HG03457 (cell line): ENCODE results near the gene IFT57.
A peak's percentile ranks its signal among the peaks of the same experiment; 100 is the strongest.
"Not testable (repeated sequence)": the region's sequence is repeated elsewhere in the genome, so short reads cannot be mapped to it uniquely, and the experiment has no call there.

Experiments used
- ATAC-seq: cut with Tn5 transposase; IDR thresholded peaks from one replicate; pipeline ENCODE4 v1.9.1; 2021; ENCODE audit warnings: moderate number of reproducible peaks; ENCODE audit not compliant: unreplicated experiment

Gene IFT57, protein sequence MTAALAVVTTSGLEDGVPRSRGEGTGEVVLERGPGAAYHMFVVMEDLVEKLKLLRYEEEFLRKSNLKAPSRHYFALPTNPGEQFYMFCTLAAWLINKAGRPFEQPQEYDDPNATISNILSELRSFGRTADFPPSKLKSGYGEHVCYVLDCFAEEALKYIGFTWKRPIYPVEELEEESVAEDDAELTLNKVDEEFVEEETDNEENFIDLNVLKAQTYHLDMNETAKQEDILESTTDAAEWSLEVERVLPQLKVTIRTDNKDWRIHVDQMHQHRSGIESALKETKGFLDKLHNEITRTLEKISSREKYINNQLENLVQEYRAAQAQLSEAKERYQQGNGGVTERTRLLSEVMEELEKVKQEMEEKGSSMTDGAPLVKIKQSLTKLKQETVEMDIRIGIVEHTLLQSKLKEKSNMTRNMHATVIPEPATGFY

DNA sequence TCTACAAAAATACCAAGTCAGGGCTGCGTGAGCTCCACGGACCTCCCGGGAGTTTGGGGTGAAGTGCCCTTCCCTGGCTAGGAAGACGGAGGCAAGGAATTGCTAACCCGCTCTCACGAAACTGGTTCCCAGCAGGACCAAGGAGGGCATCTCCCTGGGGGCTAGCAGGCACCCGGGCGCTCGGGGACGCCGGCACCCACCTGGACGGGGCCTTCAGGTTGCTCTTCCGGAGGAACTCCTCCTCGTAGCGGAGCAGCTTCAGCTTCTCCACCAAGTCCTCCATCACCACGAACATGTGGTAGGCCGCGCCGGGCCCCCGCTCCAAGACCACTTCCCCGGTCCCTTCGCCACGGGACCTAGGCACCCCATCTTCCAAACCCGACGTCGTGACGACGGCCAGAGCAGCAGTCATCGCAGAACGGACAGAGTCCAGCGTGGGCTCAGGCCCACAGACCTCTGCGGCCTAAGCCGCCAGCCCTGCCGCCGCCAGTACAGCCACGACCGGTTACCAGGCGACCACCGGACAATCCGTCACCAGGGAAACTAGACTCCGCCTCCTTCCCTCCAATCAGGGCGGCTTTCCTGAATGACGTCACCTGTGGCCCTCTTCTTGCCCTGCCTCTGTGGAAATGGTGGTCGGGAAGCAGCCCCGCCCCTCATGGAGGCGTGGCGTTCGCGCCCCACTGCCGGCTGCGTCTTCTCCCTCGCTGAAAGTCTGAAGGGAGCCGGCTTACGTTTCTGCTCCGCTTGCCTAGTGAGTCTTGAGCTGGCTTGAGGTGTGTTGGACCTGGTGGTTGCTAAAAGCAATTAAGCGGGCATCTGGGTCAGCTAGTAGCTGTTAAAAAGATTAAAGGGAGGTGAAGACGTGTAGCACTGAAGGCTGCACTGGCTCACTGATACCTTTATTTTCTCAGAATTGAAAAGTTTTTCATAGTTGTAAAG lies at the start of gene IFT57:
Gene IFT57, minus strand, starts transcription at position 514 of the 942 bp plus-strand sequence. Its CDS starts 102 bp downstream, at position 412.
- peak; percentile 92 for ATAC-seq

DNA sequence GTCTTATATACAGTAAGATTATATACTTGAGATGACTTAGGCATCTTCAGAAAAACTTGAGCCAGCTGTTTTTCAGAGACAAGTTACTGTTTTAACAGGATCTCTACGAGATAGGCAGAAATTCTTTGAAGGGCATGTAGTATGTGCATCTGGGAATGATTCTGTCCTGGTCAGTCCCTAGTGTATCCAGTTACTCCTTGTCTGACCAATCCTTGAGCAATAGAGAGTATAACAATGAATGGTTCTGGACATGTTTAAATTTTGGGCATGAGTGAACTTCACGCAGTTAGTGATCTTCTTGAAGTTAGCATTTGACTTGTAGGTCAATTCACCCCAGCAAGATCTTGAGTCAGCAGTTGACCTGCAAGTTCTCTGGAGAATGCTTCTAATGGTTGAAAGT lies 49.4 kb upstream of the IFT57 start:
- ATAC-seq = no peak

DNA sequence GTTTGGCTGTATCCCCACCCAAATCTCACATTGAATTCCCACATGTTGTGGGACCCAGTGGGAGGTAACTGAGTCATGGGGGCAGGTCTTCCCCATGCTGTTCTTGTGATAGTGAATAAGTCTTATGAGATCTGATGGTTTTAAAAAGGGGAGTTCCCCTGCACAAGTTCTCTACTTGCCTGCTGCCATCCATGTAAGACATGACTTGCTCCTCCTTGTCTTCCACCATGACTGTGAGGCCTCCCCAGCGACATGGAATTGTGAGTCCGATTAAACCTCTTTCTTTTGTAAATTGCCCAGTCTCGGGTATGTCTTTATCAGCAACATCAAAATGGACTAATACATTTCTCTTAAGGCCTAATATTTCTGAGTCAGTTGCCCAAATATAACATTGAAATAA lies 46.0 kb upstream of the IFT57 start:
- ATAC-seq = not testable (repeated sequence)

DNA sequence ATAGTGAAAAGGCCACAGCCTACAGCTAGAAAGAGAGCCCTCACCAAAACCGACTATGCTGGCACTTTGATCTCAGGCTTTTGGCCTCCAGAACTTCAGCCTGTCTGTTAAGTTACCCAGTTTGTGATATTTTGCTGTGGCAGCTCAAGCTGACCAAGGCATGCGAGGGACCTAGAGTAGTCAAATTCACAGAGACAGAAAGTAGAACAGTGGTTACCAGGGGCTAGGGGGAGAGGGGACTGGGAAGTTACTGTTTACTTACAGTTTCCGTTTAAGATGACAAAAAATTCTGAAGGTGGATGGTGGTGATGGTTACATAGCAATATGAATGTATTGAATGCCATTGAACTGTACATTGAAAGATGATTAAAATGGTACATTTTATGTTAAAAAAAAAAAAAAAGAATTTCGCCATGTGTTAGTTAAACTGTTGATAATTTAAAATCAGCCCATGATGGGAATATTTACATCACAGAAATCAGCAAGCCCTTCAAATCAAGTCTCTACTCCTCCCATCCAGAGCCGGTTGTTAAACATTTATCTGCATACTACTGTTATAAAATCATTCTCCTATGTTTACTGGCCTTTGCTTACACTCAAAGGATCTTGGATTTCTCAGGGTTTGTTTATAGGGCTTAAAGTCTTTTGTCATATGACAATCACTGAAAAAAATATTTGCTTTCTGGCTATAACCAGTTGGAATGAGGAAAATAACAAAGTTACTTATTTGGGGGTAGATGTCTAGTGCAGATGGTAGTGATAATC lies 42.5 kb upstream of the IFT57 start:
- peak; percentile 72 for ATAC-seq

DNA sequence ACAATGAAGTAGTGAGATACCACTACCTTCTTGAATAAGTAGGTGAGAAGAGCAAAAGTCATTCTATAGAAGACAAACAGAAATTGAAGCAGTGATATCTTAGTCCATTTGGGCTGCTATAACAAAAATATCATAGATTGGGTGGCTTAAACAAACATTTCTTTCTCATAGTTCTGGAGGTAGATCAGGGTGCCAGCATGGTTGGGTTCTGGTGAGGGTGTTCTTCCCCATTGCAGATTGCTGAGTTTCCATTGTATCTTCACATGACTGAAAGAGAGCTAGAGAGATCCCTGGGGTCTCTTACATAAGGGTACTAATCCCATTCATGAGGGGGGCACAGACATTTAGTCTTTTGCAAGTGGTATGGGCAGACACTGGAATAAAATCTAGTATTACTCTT lies 32.9 kb upstream of the IFT57 start:
- ATAC-seq = no peak

DNA sequence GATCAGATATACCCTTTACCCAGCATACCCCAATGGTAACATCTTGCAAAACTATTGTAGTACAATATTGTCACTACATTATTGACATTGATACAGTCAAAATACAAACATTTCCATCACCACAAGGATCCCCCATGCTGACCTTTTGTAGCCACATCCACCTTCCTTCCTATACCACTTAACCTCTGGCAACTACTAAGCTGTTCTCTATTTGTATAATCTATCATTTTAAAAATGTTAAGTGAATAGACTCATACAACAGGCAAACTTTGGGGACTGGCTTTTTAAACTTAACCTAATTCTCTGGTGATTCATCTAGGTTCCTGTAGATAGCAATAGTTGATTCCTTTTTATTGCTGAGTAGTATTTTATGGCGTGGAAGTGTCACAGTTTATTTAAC lies 29.6 kb upstream of the IFT57 start:
- no peak for ATAC-seq

DNA sequence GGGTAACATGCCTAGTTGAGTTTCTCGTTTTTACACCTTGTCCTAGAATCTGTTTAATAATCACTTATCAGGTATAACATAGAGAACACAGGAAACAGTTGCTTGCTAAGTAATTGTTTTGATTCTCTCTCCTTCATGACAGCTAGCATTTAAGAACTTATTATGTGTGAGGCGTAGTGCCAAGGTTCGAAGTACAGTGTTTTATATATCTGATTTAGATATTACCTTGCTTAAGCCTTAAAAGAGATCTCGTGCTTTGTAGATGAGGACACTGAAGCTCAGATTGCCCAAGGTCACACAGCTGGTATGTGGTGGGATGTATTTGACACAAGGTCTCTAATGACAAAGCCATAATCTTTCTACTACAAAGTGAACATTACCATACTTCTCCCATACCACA lies 29.0 kb upstream of the IFT57 start:
- no peak for ATAC-seq

DNA sequence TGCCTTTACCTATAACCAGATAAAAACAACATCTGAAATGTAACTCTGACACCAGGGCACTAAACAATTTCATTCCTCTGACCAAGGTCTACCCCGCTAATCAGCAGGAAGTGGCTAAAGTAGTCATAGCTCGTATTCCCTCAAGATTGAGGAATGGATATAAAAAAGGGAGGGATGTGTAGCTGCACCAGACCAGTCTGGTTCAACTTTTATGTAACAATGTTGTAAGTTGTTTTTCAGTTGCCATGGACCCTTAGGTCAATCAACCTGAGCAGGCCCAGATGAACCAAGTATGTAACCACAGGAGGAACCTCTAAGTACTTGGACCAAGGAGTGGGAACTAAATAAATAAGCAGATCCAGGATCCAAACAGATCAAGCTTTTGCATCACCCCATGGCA lies 28.4 kb upstream of the IFT57 start:
- no peak for ATAC-seq

DNA sequence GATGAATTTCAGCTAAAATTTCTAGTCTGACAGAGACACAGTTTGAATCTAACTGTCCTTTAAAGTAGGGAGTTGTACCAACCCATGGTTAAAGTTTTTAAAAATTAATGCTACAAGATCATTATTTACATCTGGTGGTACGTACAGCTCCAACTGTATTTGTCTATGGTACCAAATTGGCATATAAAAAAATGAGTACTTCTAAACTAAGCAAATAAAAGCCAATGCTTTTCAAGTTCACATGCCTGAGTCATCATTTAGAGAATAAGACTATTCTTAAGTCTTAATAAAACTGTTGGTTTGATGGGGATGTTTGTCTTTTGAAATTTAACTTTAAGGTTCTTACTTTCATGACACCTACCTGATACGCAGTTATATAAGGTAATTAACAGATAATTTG lies 21.0 kb upstream of the IFT57 start:
- ATAC-seq = no peak

DNA sequence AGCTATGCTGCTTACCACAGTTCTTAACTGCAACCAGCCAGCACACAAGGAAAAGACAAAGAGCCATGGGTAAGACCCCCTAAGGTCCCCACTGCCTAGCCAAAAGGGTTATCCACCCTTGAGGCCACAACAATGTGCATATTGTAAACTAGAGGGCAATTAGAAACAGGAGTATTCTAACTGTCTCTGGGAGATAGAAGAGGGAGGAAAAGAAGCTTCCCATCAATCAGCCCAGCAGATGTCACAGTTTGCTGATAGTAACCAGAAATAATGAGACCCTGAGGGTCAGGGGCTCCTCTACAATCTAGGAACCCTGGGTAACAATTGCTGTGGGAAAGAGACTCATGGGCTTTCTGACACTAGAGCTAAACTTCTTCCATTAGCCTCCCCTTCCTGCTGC lies 20.6 kb upstream of the IFT57 start:
- no peak for ATAC-seq

DNA sequence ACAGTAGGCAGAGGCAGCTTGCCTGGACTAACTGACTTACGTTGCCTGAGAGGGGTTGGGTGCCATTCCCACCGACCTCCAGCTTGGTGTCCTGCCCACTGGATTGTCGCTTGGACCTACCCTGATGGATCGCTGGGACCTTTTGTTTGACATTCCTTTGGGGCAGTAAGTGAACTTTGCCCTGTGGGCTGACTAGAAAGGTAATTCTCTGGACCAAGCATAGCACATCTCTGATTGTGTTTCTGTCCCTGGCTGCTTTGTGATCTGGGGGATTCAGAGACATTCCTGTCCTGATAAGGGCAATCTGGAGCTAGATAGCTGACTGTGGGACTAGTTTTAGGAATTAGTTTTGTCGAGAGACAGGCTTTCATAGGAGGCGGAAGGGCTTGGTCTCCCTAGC lies 19.5 kb upstream of the IFT57 start:
- no peak for ATAC-seq

DNA sequence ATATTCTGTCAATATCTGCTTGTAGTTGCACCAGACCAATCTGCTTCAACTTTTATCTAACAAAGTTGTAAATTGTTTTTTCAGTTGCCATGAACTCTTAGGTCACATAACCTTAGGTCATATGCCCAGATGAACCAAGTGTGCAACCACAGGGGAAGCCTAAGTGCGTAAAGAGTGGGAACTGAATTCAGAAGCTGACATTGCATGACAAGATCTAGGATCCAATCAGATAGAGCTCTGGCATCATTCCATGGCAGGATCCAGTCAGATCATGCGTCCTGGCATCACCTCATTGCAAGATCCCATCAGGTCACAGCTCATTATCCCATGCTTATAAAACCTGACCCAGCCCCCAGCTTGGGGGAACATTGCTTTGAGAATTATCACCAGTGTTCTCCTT lies 18.9 kb upstream of the IFT57 start:
- ATAC-seq = no peak

DNA sequence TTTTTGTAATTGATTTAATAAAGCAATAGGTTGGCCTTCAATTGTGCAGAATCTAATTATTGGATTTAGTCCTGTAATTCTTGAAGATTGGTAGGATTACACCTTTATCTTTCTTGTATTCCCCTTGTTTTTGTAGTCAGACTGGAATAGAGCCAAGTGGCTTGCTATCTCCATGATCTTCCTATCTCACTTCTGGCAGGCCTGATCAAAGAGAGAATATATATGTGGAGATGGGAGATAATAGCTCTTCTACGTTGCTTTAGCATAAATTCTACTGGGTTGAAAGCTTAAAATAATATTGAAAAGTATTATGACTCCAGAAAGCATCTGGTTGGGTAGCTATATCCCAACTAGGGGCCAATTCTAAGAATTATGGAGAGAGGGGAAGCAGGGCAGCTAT lies 16.9 kb upstream of the IFT57 start:
- ATAC-seq = no peak

DNA sequence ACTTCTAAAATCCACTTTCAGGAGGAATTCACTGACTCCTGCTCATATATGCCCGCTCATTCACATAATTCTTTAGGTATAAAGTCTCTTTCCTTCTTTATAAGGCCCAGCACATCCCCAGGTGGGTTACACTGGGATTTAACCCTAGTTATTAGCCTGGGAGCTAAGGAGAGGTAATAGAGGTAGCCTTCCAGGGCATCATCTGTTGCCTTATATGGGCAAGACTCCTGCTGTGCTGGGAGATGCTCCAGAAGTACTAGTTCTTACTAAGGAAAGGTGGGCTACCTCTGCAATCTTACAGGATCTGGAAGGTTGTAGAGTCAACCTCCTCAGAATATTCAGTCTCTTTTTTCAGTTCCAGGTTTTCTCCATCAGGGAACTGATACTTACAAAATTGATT lies 13.1 kb upstream of the IFT57 start:
- ATAC-seq = no peak

DNA sequence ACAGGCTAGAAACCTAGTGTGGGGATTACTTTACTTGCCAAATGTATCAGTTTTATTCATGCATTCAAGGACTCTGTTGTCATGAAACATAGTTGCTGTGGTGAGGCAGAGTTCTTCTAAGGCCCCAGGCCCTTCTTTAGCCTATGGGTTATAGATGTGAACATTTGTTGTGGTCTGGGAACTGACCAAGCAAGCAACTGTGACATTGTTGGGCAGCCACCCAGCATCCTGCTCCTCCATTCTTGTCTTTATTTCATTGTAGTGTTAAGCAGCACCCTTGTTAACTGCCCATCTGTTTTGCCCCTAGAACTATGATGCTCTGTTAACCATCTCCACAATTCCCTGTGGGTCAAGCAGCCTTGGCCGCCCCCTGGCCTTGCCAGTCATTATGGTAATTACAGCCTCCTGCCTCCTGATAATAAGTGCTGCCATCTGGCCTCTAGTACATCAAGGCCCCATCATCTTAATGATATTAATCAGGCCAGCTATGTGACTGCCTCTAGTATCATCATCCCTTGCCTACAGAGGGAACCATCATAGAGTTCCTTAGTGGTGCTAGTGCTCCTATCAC lies 12.2 kb upstream of the IFT57 start:
- ATAC-seq = no peak

DNA sequence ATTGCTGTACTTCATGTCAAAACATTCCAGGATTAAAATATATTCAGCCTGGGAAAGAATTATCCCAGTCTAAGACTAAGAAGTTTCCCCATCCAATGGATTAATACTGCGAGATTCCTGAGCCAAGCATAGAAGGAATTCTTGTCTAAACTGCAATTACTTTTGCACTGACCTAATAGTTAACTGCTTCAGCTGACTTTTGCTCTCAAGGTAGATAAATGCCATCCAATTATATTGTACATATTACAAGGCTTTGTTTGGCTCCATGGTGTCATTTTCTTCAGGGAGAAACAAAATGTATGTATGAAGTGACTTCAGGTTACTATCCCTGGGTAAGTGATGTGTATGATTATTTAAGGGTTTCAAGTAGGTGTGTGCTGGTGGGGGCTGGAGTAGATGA lies 6.1 kb upstream of the IFT57 start:
- no peak for ATAC-seq

DNA sequence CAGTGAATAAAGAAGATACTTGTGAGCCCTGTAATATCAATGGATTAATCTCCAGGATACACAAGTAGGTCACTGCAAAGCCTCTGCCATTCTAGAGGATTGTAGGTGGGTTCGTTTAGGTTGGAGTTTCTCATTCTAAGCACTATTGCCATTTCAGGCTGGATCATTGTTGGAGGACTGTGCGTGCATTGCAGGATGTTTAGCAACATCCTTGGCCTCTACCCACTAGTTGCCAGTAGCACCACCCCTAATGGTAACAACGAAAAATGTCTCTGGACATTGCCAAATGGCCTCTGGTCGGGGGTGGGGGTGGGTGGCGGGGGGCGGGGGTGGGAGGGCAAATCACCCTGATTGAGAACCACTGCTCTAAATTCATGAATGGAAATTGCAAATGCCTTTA lies 4.9 kb upstream of the IFT57 start:
- ATAC-seq = no peak

DNA sequence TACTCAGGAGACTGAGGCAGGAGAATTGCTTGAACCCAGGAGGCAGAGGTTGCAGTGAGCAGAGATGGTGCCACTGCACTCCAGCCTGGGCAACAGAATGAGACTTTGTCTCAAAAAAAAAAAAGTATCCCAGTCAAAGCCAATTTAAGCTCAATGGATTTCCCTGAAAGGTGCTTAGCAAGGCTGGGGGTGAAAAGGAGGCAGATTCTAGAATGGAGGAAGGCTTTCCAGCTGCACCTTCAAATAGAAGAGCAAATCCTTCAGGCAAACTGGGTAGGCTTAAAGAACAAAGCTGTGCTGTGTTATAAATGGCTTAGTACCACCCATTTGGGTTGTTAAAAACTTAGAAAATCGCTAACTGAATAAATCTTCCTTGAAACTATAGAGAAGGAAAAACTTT lies 3.0 kb upstream of the IFT57 start:
- no peak for ATAC-seq

DNA sequence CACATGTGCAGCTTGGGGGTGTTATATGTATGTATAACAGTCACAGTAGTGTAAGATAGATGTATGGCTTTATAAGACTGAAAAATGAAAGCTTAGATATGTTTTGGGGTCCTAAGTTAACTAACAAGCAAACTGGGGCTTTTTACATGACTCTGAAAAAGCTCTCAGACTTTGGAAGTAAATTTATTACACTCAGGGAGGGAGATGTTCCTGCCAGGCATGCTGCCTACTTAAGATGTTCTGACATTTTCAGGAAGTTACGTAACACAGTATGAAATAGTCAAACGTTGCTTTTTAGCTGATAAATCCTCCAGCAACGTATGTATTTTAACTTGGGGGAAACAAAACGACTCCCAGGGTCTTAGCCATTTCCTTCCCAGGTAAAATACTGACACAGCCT lies 1.7 kb upstream of the IFT57 start:
- no peak for ATAC-seq

DNA sequence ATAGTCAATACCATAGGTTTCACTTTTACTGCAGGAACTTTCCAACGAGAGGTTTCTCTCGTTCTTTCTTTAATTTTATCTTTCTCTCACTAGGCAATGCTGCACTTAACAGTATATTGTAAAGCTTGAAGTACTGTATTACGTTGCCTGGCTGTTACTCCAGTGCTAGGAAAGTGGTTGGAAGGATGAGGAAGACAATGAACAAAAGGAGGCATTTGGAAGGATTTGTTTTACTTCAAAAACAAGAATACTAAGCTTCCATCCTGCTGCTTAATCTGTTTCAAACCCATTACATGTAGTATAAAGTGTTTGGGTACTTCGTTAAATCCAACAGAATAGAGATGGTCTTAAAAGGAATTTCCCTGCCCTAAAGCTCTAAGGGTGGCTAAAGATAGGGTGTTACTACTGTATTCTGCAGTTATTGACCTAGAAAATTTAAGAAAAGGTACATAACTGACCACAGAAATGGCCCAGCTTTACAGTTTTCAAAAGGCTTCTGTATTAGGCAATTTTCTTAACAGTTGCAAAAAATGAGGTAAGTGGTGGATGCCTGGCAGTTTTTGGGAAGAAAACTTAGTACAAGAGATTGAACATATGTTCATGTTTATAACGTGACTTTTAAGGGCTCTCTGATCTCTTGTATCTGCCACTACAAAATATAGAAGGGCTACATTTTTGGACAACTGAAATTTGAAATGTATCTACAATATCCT lies 785 bp upstream of the IFT57 start:
- no peak for ATAC-seq
